ENCODE data around the gene RUVBL1.

RUVBL1 gene

GRCh38 chr3:128064962-128065361 is 58.6 kb downstream of the RUVBL1 start:
- no peak for DNase-seq

- DNase-seq = no peak
Measured at GRCh38 chr3:128063865-128064264, 59.7 kb downstream of the RUVBL1 start.

- DNase-seq = no peak
Measured at GRCh38 chr3:128062033-128062745, 61.4 kb downstream of the RUVBL1 start.

GRCh38 chr3:128060473-128061381 is 62.9 kb downstream of the RUVBL1 start:
- no peak for DNase-seq

- no peak for DNase-seq
Measured at GRCh38 chr3:128056258-128056657, 67.4 kb downstream of the RUVBL1 start.

- no peak for DNase-seq
Measured at GRCh38 chr3:128054367-128054766, 69.2 kb downstream of the RUVBL1 start.

- DNase-seq = no peak
Measured at GRCh38 chr3:128053614-128054013, 70.0 kb downstream of the RUVBL1 start.

- no peak for DNase-seq
Measured at GRCh38 chr3:128052595-128053351, 70.8 kb downstream of the RUVBL1 start.

GRCh38 chr3:128051837-128052594 is 71.6 kb downstream of the RUVBL1 start, which contains the start of gene SEC61A1:
Gene SEC61A1 (plus strand): TSS chr3:128052437. CDS start chr3:128052553, 116 bp downstream.
- peak; percentile 94 for DNase-seq

GRCh38 chr3:128051459-128051836 is 72.2 kb downstream of the RUVBL1 start:
- DNase-seq = no peak

- DNase-seq = no peak
Measured at GRCh38 chr3:128050597-128050996, 73.0 kb downstream of the RUVBL1 start.

- no peak for DNase-seq
Measured at GRCh38 chr3:128041344-128041743, 82.3 kb downstream of the RUVBL1 start.

- no peak for DNase-seq
Measured at GRCh38 chr3:128040660-128041059, 83.0 kb downstream of the RUVBL1 start.

GRCh38 chr3:128040041-128040440 is 83.6 kb downstream of the RUVBL1 start:
- no peak for DNase-seq

- DNase-seq = no peak
Measured at GRCh38 chr3:128036119-128036518, 87.5 kb downstream of the RUVBL1 start.

GRCh38 chr3:128033102-128033501 is 90.5 kb downstream of the RUVBL1 start:
- DNase-seq = no peak

Data from activated CD4-positive, alpha-beta T cell treated with anti-CD3 and anti-CD28 coated beads for 4 hours (primary cell).